ENCODE results near the gene ELAVL2.

DNA sequence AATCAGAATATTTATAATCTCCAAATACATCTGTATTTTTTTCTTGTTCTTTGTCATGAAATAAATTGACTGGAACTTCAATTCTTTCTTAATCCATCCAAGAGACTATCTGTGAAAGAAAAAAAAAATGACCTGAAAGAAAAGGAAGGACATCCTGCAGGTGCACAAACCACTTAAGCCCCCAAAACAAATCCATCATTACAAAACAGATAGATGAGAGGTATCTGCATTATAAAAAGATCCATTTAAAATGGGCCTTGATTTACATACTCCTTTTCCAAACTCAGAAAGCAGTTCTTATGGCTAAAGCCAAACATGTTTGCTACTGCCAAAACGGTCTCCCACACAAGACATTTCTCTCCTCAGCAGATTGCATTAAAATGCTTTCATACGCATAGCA, 85.5 kb downstream of the ELAVL2 start:
- TF ChIP-seq, protein P1, sequence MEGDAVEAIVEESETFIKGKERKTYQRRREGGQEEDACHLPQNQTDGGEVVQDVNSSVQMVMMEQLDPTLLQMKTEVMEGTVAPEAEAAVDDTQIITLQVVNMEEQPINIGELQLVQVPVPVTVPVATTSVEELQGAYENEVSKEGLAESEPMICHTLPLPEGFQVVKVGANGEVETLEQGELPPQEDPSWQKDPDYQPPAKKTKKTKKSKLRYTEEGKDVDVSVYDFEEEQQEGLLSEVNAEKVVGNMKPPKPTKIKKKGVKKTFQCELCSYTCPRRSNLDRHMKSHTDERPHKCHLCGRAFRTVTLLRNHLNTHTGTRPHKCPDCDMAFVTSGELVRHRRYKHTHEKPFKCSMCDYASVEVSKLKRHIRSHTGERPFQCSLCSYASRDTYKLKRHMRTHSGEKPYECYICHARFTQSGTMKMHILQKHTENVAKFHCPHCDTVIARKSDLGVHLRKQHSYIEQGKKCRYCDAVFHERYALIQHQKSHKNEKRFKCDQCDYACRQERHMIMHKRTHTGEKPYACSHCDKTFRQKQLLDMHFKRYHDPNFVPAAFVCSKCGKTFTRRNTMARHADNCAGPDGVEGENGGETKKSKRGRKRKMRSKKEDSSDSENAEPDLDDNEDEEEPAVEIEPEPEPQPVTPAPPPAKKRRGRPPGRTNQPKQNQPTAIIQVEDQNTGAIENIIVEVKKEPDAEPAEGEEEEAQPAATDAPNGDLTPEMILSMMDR (IDR thresholded peaks at IDR 0.05): no peak
- TF ChIP-seq POLR2A (IDR thresholded peaks at IDR 0.05): no peak

Measured in right lobe of liver (tissue), 4 donors.